CD4-positive, alpha-beta T cell (primary cell): ENCODE results near the gene FAP. TPM values are rescaled to one million over a fixed set of nuclear protein-coding genes. Genes with fewer than 3 reads are reported as not detected.

Experiments
- ATAC-seq: fragments of 200-7000 bp; cut with Tn5 transposase; one replicate; pipeline ENCODE4 v1.10.0; 2022; ENCODE audit warnings: mild to moderate bottlenecking; ENCODE audit not compliant: poor library complexity
- CTCF ChIA-PET: fragments of 350-600 bp; sonication (Branson Sonifier 250); formaldehyde crosslinking; loops from one replicate; lab custom pipeline; 2021; ENCODE audit warnings: antibody characterized with exemption, inconsistent platforms; lab: Charles Lee
- POLR2A ChIA-PET: fragments of 350-600 bp; sonication (Branson Sonifier 250); formaldehyde crosslinking; loops from one replicate; lab custom pipeline; 2021; ENCODE audit warnings: antibody characterized with exemption, inconsistent platforms; lab: Charles Lee
- DNase-seq, 14 experiments: peaks; one replicate each; pipeline ENCODE4 v3.0.0-alpha.2; 2013 to 2020; ENCODE audit warnings: mixed read lengths in 2 of 14
- H3K27ac ChIP-seq, 2 donors: one replicate each; pipeline versions ENCODE4 v1.5.1 to v1.7.0; 2013; ENCODE audit warnings: low read length in 2 of 2, low read depth in 1 of 2, mild to moderate bottlenecking in 1 of 2
- H3K27me3 ChIP-seq, 2 experiments: 1 replicate in 1 of 2; 2 replicates in 1 of 2; pipeline versions ENCODE4 v1.6.1 to v1.7.0; 2013; ENCODE audit warnings: low read length in 2 of 2, control low read depth in 1 of 2, mild to moderate bottlenecking in 1 of 2, moderate library complexity in 1 of 2; ENCODE audit not compliant: insufficient read depth in 2 of 2, control insufficient read depth in 1 of 2
- H3K36me3 ChIP-seq: one replicate; pipeline ENCODE4 v1.6.1; 2013; ENCODE audit warnings: low read length, control low read depth; ENCODE audit not compliant: insufficient read depth
- H3K4me1 ChIP-seq: one replicate; pipeline ENCODE4 v1.6.1; 2013; ENCODE audit warnings: low read length, control low read depth; ENCODE audit not compliant: insufficient read depth
- H3K4me3 ChIP-seq: one replicate; pipeline ENCODE4 v1.5.1; 2013; ENCODE audit warnings: mild to moderate bottlenecking, low read length, moderate library complexity
- H3K9me3 ChIP-seq, 2 experiments: 1 replicate in 1 of 2; 2 replicates in 1 of 2; pipeline versions ENCODE4 v1.6.1 to v1.7.0; 2013; ENCODE audit warnings: low read length in 2 of 2, mild to moderate bottlenecking in 2 of 2, control low read depth in 1 of 2, moderate library complexity in 1 of 2; ENCODE audit not compliant: control insufficient read depth in 1 of 2, insufficient read depth in 1 of 2
- H3K27ac Mint-ChIP-seq: one replicate; pipeline ENCODE4 v1.8.0; 2020; ENCODE audit warnings: mixed read lengths
- H3K27me3 Mint-ChIP-seq: one replicate; pipeline ENCODE4 v1.8.0; 2021; ENCODE audit warnings: mixed read lengths
- H3K36me3 Mint-ChIP-seq: one replicate; pipeline ENCODE4 v1.8.0; 2021; ENCODE audit warnings: low read depth, mixed read lengths
- H3K4me1 Mint-ChIP-seq: one replicate; pipeline ENCODE4 v1.8.0; 2021; ENCODE audit warnings: low read depth, mixed read lengths
- H3K4me3 Mint-ChIP-seq: one replicate; pipeline ENCODE4 v1.8.0; 2020; ENCODE audit warnings: mild to moderate bottlenecking, mixed read lengths
- H3K9me3 Mint-ChIP-seq: one replicate; pipeline ENCODE4 v1.8.0; 2020; ENCODE audit warnings: mixed read lengths
- intact Hi-C, 2 experiments: fragments of 100-400 bp; cut with DNase I in 1 of 2; cut with micrococcal nuclease in 1 of 2; formaldehyde crosslinking; loops; one replicate each; pipeline versions ENCODE4 v1.15.1 to v1.9.0; 2023 to 2025; cut with DNase I, micrococcal nuclease
- total RNA-seq, 174 experiments: library from RNA in 2 of 174; stranded (reverse) in 2 of 174; gene quantifications; one replicate each; pipeline ENCODE4 v1.2.3 and lab custom pipeline; 2021 to 2026
- TF ChIP-seq, protein P1 (sequence below): fragments of 200-600 bp; IDR thresholded peaks from one replicate; pipeline ENCODE4 v1.8.0; 2022; ENCODE audit warnings: antibody characterized with exemption, mild to moderate bottlenecking

FAP gene
- total RNA-seq, 2 experiments from 2014 or later, result not detected

DNA sequence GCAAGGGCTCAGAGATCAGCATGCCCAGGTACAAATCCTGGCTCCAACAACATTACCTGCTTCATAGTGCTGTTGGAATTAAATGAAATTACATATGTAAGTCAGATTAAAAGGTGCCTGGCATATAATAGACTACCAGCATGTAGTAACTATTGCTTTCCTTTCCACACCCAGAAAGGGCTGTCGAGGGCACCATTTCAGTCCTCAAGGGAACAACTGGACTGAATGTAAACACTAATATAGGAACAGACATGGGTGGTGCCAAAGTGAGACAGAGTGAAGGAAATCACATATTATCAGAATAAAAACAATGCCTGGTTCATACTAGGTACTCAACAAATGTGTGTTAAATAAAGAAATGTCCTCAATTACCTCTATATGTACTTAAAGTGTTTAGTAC is 43.3 kb downstream of the FAP start:
- no peak for DNase-seq
- H3K27me3 ChIP-seq, result peaks cover 2 to 10% of the 10 kb centered on the region in 2 experiments
- TF ChIP-seq, protein P1, sequence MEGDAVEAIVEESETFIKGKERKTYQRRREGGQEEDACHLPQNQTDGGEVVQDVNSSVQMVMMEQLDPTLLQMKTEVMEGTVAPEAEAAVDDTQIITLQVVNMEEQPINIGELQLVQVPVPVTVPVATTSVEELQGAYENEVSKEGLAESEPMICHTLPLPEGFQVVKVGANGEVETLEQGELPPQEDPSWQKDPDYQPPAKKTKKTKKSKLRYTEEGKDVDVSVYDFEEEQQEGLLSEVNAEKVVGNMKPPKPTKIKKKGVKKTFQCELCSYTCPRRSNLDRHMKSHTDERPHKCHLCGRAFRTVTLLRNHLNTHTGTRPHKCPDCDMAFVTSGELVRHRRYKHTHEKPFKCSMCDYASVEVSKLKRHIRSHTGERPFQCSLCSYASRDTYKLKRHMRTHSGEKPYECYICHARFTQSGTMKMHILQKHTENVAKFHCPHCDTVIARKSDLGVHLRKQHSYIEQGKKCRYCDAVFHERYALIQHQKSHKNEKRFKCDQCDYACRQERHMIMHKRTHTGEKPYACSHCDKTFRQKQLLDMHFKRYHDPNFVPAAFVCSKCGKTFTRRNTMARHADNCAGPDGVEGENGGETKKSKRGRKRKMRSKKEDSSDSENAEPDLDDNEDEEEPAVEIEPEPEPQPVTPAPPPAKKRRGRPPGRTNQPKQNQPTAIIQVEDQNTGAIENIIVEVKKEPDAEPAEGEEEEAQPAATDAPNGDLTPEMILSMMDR, result no peak
- ChIA-PET CTCF (no interaction called here), POLR2A (no interaction called here)
- H3K4me3 ChIP-seq, result no peak overlapping the region
- H3K36me3 Mint-ChIP-seq, result no peaks in the 10 kb centered on the region
- ATAC-seq, result no peak
- H3K27ac ChIP-seq, result no peak overlapping the region
- H3K27me3 Mint-ChIP-seq, result peaks cover 43% of the 10 kb centered on the region
- H3K4me1 Mint-ChIP-seq, result no peaks in the 10 kb centered on the region
- H3K27ac Mint-ChIP-seq, result no peak overlapping the region
- no peaks in the 10 kb centered on the region for H3K36me3 ChIP-seq
- H3K4me1 ChIP-seq, result no peaks in the 10 kb centered on the region
- intact Hi-C loops, result no loop called here
- H3K9me3 Mint-ChIP-seq, result no peaks in the 10 kb centered on the region
- H3K9me3 ChIP-seq, result no peaks in the 10 kb centered on the region
- no peak overlapping the region for H3K4me3 Mint-ChIP-seq

DNA sequence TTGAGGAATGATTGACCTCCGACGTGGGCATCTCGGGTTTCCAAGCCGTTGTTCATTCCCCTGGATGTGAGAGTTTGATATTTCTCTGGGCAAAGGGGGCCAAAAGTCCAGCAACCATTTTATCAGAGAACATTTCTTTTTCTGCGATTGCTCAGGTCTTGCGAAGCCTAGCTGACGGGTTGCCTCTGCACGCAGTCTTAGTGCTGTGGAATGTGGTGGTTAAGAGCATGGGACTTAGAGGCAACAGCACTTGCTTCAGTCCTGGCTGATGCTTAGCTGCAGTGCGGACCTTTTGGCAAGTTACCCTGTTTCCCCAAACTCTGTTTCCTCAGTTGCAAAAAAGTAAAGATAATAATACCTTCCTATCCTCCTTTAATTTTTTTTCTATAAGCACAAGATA is 45.0 kb downstream of the FAP start:
- peaks cover 55% of the 10 kb centered on the region for H3K27me3 Mint-ChIP-seq

DNA sequence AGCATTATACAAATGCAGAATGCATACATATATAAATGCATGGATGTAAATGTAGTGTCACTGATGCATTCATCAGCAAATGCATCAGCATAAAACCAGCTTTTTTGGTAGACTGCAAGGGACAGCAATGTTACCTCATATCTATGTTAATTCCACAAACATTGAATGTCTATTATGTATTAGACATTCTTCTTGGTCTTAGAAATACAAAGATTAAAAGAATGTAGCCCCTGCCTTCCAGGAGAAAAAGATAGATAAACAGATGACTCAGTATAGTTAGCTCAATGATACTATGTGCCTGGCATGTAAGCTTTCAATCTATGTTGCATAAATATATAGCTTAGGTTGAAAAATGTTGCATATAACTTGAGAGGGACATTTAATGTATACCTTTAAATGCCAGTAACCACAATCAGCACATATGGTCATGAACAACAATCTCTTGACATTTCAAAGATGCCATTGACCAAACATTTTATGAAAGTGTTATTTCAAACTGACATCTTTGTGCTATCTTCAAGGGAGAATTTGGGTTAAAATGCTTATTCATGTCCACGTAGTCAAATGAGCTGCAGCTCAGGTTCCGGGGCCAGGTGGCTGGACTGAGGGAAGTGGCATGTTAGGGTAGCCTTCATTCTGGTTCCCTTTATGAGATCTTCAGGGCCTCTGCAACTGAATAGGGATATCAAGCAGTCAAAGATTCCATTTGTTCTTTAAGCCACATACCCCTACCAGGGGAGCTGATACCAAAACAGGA is 46.0 kb downstream of the FAP start:
- no peaks in the 10 kb centered on the region for H3K36me3 ChIP-seq

More for the DNA sequence above, 45.0 kb downstream of the FAP start:
- TF ChIP-seq, protein P1, result no peak
- H3K27ac Mint-ChIP-seq, result no peak overlapping the region
- Histone ChIP-seq H3K27me3 (peaks cover 4 to 10% of the 10 kb centered on the region in 2 experiments), H3K27ac (no peak overlapping the region), H3K9me3 (no peaks in the 10 kb centered on the region), H3K4me3 (no peak overlapping the region), H3K36me3 (no peaks in the 10 kb centered on the region), H3K4me1 (no peaks in the 10 kb centered on the region)
- no peak for DNase-seq
- CTCF ChIA-PET, result no interaction called here
- no peaks in the 10 kb centered on the region for H3K4me1 Mint-ChIP-seq
- no peak overlapping the region for H3K4me3 Mint-ChIP-seq
- H3K9me3 Mint-ChIP-seq, result no peaks in the 10 kb centered on the region
- H3K36me3 Mint-ChIP-seq, result no peaks in the 10 kb centered on the region
- no peak for ATAC-seq
- intact Hi-C loops, result no loop called here
- POLR2A ChIA-PET, result no interaction called here

More for the DNA sequence above, 46.0 kb downstream of the FAP start:
- Mint-ChIP-seq H3K9me3 (no peaks in the 10 kb centered on the region), H3K4me3 (no peak overlapping the region), H3K27me3 (peaks cover 65% of the 10 kb centered on the region), H3K36me3 (no peaks in the 10 kb centered on the region), H3K27ac (no peak overlapping the region), H3K4me1 (no peaks in the 10 kb centered on the region)
- no peaks in the 10 kb centered on the region for H3K9me3 ChIP-seq
- TF ChIP-seq, protein P1, result no peak
- no peaks in the 10 kb centered on the region for H3K4me1 ChIP-seq
- no peak for DNase-seq
- CTCF ChIA-PET, result no interaction called here
- peaks cover 9 to 10% of the 10 kb centered on the region in 2 experiments for H3K27me3 ChIP-seq
- H3K27ac ChIP-seq, result no peak overlapping the region
- H3K4me3 ChIP-seq, result no peak overlapping the region
- POLR2A ChIA-PET, result no interaction called here
- intact Hi-C loops, result no loop called here
- no peak for ATAC-seq
